ENCODE data around the gene KLRD1. TPM values are rescaled to one million over a fixed set of nuclear protein-coding genes. Genes with fewer than 3 reads are reported as not detected.

KLRD1 gene, protein sequence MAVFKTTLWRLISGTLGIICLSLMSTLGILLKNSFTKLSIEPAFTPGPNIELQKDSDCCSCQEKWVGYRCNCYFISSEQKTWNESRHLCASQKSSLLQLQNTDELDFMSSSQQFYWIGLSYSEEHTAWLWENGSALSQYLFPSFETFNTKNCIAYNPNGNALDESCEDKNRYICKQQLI
- total RNA-seq: 1 to 10 TPM in 1 of 2 experiments, under 1 TPM in 1; 0.65 to 1.1 TPM

DNA sequence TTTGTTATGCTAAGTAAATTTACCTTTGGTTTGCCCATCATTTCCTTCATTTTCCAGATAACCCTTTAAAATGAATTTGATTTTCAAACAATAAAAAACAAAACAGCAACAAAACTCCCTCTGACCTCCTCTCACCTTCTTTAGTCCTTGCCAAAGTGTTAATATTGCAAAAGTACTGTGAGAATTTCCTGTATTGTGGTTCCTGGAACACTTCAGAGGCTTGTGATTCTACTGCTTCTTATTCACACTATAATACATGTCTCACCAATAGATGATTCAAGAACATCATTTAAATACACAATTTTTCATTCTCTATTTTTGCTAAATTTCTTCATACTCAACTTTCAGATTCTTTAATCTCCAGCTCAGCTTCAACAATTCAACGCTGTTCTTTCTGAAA is at the start of gene KLRD1:
Gene KLRD1 (plus strand): TSS at position 241 of the 400 bp plus-strand sequence. CDS start 208 bp downstream, outside the sequence.
- DNase-seq: no peak
- Mint-ChIP-seq H3K9me3 (no peaks in the 10 kb centered on the region), H3K36me3 (ENCODE audit: low read depth) (peaks cover 3% of the 10 kb centered on the region), H3K4me3 (no peak within 1 kb of the TSS), H3K27me3 (peaks cover 34% of the 10 kb centered on the region), H3K4me1 (peaks cover 22% of the 10 kb centered on the region), H3K27ac (no peak within 1 kb of the TSS)
- POLR2A ChIA-PET: no interaction called here
- CTCF ChIA-PET: interaction anchor here (1.1 kb wide), 1 partner anchor 14 kb away, joined by 3 read pairs; no protein-coding TSS in a partner anchor

DNA sequence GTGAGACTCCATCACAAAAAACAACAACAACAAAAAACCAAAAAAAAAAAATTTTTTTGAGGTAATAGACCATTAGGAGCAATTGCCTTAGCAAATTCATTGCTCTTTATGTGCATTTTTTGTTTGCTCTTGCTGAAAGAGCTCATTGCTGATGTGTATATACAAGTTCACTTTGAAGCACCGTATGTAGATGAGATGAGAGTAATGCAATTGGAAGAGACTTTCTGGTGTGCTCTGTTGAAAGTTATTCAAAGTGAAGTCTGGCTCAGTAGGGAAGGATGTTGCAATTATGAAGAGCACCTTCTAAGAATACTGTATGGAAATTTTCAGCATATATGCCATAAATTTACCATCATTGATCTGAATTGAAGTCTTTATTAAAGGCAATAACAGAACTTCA is 46.7 kb upstream of the KLRD1 start:
- no peak for DNase-seq
- Mint-ChIP-seq H3K9me3 (no peaks in the 10 kb centered on the region), H3K4me1 (no peaks in the 10 kb centered on the region), H3K4me3 (no peak overlapping the region), H3K36me3 (ENCODE audit: low read depth) (no peaks in the 10 kb centered on the region), H3K27ac (no peak overlapping the region), H3K27me3 (peaks cover 22% of the 10 kb centered on the region)
- CTCF ChIA-PET: interaction anchor here (0.7 kb wide), 1 partner anchor 108 kb away, joined by 4 read pairs; no protein-coding TSS in a partner anchor
- POLR2A ChIA-PET: no interaction called here

DNA sequence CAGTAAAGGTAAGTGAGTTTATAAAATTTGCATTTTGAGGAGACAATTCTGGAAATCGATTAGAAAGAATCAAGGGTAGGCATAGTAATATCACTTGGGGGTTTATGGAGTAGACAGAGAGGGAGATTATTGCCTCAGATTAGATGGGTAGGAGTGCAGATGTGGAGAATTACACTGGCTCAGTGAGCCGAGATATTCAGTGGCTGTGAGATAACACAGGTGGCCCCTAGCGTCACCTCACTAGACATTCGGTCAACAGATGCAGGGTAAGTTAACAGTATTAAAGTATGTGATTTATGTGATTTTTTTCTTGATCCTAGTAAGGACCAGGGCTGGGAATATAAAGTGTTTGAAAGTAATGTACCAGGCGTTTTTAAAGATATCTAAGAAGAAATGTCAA is 39.6 kb upstream of the KLRD1 start:
- no peak overlapping the region for H3K4me3 Mint-ChIP-seq
- DNase-seq: no peak
- no peaks in the 10 kb centered on the region for H3K4me1 Mint-ChIP-seq
- no peaks in the 10 kb centered on the region for H3K36me3 Mint-ChIP-seq (ENCODE audit: low read depth)
- ChIA-PET CTCF (no interaction called here), POLR2A (no interaction called here)
- H3K27ac Mint-ChIP-seq: no peak overlapping the region
- H3K27me3 Mint-ChIP-seq: peaks cover 9% of the 10 kb centered on the region
- H3K9me3 Mint-ChIP-seq: no peaks in the 10 kb centered on the region

DNA sequence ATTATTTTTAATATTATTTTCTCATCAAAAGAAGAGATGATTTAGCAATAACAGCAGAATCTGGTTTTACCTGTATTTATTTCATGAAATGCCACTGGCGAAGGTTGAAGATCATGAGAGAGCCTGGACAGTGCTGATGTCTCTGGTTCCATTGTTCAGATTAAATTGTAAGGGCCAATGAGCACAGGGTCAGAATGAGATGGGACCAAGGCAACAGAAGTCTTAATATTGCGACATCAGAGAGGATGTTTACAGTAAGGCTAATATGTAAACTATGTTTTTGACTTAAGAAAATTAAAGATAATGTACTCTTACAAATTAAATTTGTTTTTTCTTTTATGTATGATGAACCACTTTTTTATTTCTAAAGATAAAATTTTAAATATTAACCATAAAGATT is 35.2 kb upstream of the KLRD1 start:
- DNase-seq: no peak
- no peaks in the 10 kb centered on the region for H3K9me3 Mint-ChIP-seq
- CTCF ChIA-PET: no interaction called here
- H3K36me3 Mint-ChIP-seq (ENCODE audit: low read depth): no peaks in the 10 kb centered on the region
- no peak overlapping the region for H3K4me3 Mint-ChIP-seq
- peaks cover 9% of the 10 kb centered on the region for H3K27me3 Mint-ChIP-seq
- H3K27ac Mint-ChIP-seq: no peak overlapping the region
- POLR2A ChIA-PET: no interaction called here
- H3K4me1 Mint-ChIP-seq: no peaks in the 10 kb centered on the region

DNA sequence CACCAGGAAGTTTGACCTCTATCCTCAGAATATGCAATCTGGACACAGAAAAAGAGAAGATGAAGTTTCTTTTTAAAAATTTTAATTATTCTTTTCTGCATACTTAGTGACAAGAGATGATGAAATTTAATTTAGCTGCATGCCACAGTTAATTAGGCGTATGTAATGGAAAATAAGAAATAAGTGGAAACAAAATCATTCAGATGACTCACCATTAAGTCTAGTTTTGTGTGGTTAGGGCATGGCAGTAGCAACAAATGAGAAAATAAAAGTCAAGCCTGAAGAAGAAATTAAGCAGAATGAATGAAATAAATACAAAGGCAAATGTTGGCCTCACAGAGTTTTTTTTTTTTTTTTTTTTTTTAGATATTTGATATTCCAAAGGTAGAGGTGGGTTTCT is 30.9 kb upstream of the KLRD1 start:
- Mint-ChIP-seq H3K27ac (no peak overlapping the region), H3K27me3 (peaks cover 16% of the 10 kb centered on the region), H3K4me3 (no peak overlapping the region), H3K9me3 (no peaks in the 10 kb centered on the region), H3K36me3 (ENCODE audit: low read depth) (no peaks in the 10 kb centered on the region), H3K4me1 (no peaks in the 10 kb centered on the region)
- DNase-seq: no peak
- ChIA-PET CTCF (interaction anchor here (0.7 kb wide), 1 partner anchor 8 kb away, joined by 3 read pairs; no protein-coding TSS in a partner anchor), POLR2A (no interaction called here)

DNA sequence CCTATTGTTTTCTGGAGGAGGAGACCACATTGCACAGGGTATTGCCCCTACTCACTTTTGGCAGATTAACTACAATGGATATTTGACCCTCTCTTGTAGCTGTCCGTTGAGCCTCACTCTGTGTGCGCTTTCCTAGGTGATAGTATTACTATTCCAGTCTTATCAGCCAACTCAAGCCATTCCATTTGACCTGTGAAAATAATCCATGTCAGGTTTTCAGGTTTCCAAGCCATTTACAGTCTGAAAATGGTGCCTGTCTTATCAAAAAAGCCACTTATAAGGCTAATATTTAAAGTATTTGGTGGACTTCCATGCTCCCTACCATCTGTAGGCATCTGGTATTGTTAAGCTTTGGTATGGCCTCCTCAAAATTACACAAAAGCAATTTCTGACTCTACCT is 29.6 kb upstream of the KLRD1 start:
- CTCF ChIA-PET: no interaction called here
- Mint-ChIP-seq H3K4me3 (no peak overlapping the region), H3K27ac (no peak overlapping the region), H3K4me1 (no peaks in the 10 kb centered on the region), H3K36me3 (ENCODE audit: low read depth) (no peaks in the 10 kb centered on the region), H3K9me3 (no peaks in the 10 kb centered on the region), H3K27me3 (peaks cover 20% of the 10 kb centered on the region)
- POLR2A ChIA-PET: no interaction called here
- no peak for DNase-seq

DNA sequence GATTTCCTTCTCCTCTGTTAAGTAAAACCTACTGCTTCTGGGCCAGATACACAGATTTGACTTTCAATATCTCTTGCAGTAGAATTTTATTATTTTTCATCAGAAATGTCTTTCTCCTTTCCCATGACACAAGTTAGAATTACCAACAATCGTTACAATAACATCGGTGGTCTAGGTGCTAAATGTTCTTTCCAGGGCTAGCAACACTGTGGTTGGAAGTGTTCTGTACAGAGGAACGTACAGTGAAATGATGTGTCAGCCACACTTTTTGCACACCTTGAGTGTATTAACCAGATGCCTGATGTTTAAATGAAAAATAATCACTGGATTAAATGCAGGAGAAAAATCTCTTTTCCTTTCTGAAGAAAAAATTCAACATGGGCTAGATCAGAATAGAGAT is 27.7 kb upstream of the KLRD1 start:
- Mint-ChIP-seq H3K4me1 (no peaks in the 10 kb centered on the region), H3K27ac (no peak overlapping the region), H3K9me3 (no peaks in the 10 kb centered on the region), H3K36me3 (ENCODE audit: low read depth) (no peaks in the 10 kb centered on the region), H3K27me3 (peaks cover 21% of the 10 kb centered on the region), H3K4me3 (no peak overlapping the region)
- CTCF ChIA-PET: no interaction called here
- DNase-seq: no peak
- POLR2A ChIA-PET: no interaction called here

DNA sequence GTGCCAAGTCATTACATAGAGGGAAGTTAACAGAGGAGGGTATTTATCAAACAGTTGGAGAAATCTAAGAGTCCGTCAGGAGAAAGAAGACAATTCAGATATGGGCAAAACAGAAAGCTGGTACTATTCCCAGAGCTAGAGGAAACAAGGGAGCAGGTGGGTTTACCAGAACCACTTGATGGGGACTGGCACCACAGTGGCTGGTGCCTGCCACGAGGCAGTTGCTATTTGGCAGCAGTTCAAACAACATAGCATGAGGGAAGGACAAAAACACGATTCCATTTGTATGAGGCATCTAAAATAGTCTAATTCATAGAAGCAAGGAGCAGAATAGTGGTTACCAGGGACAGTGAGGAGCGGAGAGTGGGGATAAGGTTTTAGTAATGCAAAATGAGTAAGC is 24.6 kb upstream of the KLRD1 start:
- POLR2A ChIA-PET: no interaction called here
- Mint-ChIP-seq H3K27ac (no peak overlapping the region), H3K9me3 (no peaks in the 10 kb centered on the region), H3K36me3 (ENCODE audit: low read depth) (no peaks in the 10 kb centered on the region), H3K27me3 (peaks cover 25% of the 10 kb centered on the region), H3K4me1 (peaks cover 9% of the 10 kb centered on the region), H3K4me3 (no peak overlapping the region)
- CTCF ChIA-PET: no interaction called here
- DNase-seq: no peak

DNA sequence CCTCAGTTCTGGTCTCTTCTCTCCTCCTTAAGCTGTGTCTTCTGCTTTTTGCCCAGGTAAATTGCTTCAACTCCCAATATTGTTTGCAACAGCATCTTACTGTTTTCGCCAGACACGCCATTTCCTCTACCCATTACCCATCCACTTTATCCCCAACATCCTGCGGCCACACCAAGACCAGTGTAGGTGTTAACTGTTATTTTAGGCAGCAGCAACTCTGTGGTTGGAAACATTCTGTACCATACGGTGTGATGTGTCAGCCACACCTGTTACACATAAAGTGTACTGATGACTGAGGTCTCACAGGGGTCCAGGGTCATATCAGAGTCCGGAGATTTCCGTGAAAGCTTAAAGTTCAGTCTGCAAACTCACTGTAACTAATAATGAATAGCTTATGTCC is 21.8 kb upstream of the KLRD1 start:
- Mint-ChIP-seq H3K9me3 (no peaks in the 10 kb centered on the region), H3K27me3 (peaks cover 20% of the 10 kb centered on the region), H3K27ac (no peak overlapping the region), H3K36me3 (ENCODE audit: low read depth) (no peaks in the 10 kb centered on the region), H3K4me3 (no peak overlapping the region), H3K4me1 (peaks cover 9% of the 10 kb centered on the region)
- peak; percentile 22 for DNase-seq
- ChIA-PET CTCF (no interaction called here), POLR2A (no interaction called here)

DNA sequence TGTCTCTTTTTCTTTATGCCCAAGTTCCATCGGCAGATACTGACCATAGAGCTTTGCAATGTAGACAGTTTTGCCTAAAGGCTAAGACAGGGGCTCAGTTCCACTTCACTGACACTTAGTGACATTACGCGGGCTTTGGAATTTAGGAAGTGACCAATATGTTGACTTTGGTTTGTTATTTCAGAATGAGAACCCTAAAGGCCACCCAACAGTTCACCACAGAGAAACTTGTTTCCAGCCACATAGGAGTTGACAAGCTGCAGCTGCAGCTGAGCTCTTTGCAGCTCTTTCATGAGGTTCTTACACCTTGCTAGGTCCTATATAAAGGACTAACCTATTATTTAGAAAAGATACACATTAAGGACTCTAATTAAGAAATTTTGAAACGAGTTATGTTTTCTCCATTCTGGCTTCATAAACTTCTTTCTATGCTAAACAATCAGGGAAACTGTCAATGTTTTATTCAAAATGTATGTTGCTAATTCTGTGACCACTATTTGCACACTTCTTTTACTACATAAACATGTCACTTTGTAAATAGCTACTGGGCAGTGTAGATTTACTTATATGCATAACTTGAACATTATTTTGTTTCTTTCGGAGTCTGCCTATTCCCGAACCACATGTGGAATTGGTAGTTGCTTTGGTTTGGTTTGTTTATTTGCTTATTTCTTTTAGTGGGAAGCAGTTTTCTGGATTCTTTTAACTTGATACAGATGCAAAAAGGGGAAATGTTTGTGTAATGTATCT is 18.5 kb upstream of the KLRD1 start:
- peaks cover 17% of the 10 kb centered on the region for H3K4me1 Mint-ChIP-seq

DNA sequence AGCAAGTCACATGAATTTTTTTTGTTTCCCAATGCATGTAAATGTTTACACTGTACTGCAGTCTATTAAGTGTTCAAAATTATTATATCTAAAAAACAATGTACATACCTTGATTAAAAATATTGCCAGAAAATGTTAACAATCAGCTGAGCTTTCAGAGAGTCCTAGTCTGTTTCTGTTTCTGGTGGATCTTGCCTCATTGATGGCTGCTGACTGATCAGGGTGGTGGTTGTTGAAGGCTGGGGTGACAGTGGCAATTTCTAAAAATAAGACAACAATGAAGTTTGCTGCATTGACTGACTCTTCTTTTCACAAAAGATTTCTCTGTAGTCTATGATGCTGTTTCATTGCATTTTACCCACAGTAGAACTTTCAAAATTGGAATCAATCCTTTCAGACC is 16.6 kb upstream of the KLRD1 start:
- ChIA-PET POLR2A (no interaction called here), CTCF (no interaction called here)
- no peaks in the 10 kb centered on the region for H3K9me3 Mint-ChIP-seq
- H3K4me3 Mint-ChIP-seq: no peak overlapping the region
- no peak overlapping the region for H3K27ac Mint-ChIP-seq
- peaks cover 11% of the 10 kb centered on the region for H3K4me1 Mint-ChIP-seq
- H3K36me3 Mint-ChIP-seq (ENCODE audit: low read depth): no peaks in the 10 kb centered on the region
- peaks cover 16% of the 10 kb centered on the region for H3K27me3 Mint-ChIP-seq
- DNase-seq: no peak

More for the DNA sequence above, 18.5 kb upstream of the KLRD1 start:
- DNase-seq: no peak
- Mint-ChIP-seq H3K27me3 (peaks cover 17% of the 10 kb centered on the region), H3K4me3 (no peak overlapping the region), H3K9me3 (no peaks in the 10 kb centered on the region), H3K36me3 (ENCODE audit: low read depth) (no peaks in the 10 kb centered on the region), H3K27ac (no peak overlapping the region)
- ChIA-PET POLR2A (interaction anchor here (0.5 kb wide), 1 partner anchor 98 kb away, joined by 3 read pairs; no protein-coding TSS in a partner anchor), CTCF (no interaction called here)

DNA sequence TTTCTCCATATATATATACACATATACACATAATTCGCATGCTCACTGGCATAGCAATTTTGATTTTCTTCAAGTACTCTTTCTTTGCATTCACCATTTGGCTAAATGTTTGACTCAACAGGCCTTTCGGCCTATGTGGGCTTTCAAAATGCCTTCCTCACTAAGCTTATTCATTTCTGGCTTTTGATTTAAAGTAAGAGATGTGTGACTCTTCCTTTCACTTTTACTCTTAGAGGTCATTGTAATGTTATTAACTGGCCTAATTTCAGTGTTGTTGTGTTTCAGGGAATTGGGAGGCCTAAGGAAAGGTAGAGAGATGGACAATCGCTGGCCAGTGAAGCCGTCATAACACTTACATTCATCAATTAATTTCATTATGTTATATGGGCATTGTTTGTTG is 14.5 kb upstream of the KLRD1 start:
- H3K36me3 Mint-ChIP-seq (ENCODE audit: low read depth): no peaks in the 10 kb centered on the region
- no peaks in the 10 kb centered on the region for H3K9me3 Mint-ChIP-seq
- H3K27me3 Mint-ChIP-seq: peaks cover 18% of the 10 kb centered on the region
- ChIA-PET POLR2A (interaction anchor here (1.8 kb wide), 1 partner anchor 10 kb away, joined by 6 read pairs; no protein-coding TSS in a partner anchor), CTCF (no interaction called here)
- peaks cover 11% of the 10 kb centered on the region for H3K4me1 Mint-ChIP-seq
- H3K4me3 Mint-ChIP-seq: no peak overlapping the region
- no peak overlapping the region for H3K27ac Mint-ChIP-seq
- DNase-seq: no peak

DNA sequence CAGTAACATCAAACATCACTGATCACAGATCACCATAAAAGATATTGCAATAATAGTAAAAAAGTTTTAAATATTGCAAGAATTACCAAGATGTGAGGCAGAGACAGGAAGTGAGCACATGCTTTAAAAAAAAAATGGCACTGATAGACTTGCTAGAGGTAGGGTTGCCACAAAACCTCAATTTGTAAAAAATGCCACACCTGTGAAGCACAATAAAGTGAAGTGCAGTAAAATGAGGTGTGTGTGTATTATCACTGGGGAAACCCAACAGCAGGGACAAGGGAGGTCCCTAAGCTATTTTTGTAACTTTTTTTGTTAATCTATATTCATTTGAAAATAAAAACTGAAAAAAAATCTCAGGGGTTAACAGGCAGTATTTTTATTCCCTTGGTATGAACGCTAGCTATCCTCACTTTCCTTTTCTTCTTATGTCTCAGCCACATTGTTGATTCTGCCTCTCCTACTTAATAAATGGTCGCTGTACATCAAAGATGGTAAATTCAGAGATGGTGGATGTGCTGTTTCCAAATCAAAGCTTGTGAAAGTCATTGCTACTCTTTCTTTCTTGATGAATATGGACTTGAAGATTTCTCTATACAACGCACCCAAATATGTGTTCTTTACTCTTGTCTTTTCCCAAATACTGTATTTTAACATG is 14.0 kb upstream of the KLRD1 start:
- no peak overlapping the region for H3K27ac Mint-ChIP-seq
- POLR2A ChIA-PET: interaction anchor here (1.8 kb wide), 1 partner anchor 10 kb away, joined by 6 read pairs; no protein-coding TSS in a partner anchor

More for the DNA sequence above, 14.0 kb upstream of the KLRD1 start:
- Mint-ChIP-seq H3K4me1 (peaks cover 11% of the 10 kb centered on the region), H3K36me3 (ENCODE audit: low read depth) (no peaks in the 10 kb centered on the region), H3K9me3 (no peaks in the 10 kb centered on the region), H3K4me3 (no peak overlapping the region), H3K27me3 (peaks cover 20% of the 10 kb centered on the region)
- CTCF ChIA-PET: no interaction called here
- no peak for DNase-seq

Measured in activated CD4-positive, alpha-beta memory T cell treated with anti-CD3 and anti-CD28 coated beads, Interleukin-2, amount 10 ng/mL, durations not matched to agents 7 days and 5 days (primary cell).